PFSK-1 (cell line): ENCODE data around the gene ZDHHC11B.

Experiments
- FOXP2 ChIP-seq: optimal IDR thresholded peaks from 2 replicates; pipeline ENCODE3; 2011; ENCODE audit warnings: borderline replicate concordance, control low read depth, inconsistent platforms; ENCODE audit not compliant: insufficient read depth; ENCODE audit errors: extremely low read length, extremely low read depth
- POLR2AphosphoS5 ChIP-seq: IDR thresholded peaks from 2 replicates; pipeline ENCODE4 v1.6.1; 2012; ENCODE audit warnings: low read depth, mild to moderate bottlenecking, control low read depth, low read length, moderate library complexity
- SIN3A ChIP-seq: IDR thresholded peaks from 2 replicates; pipeline ENCODE4 v1.6.1; 2012; ENCODE audit warnings: mild to moderate bottlenecking, low read length, moderate library complexity, borderline replicate concordance; ENCODE audit not compliant: insufficient read depth
- TAF1 ChIP-seq: IDR thresholded peaks from 2 replicates; pipeline ENCODE4 v1.6.1; 2012; ENCODE audit warnings: low read length, control low read depth, borderline replicate concordance; ENCODE audit not compliant: insufficient read depth
- TF ChIP-seq, protein P1 (sequence below), 2 experiments: IDR thresholded peaks; 2 replicates each; pipeline versions ENCODE4 v1.6.1 to v1.8.0; 2011 to 2012; ENCODE audit warnings: low read depth in 2 of 2, low read length in 2 of 2, control low read depth in 1 of 2, inconsistent platforms in 1 of 2, mild to moderate bottlenecking in 1 of 2, moderate library complexity in 1 of 2; ENCODE audit not compliant: insufficient read depth in 1 of 2

- TF ChIP-seq, protein P1, sequence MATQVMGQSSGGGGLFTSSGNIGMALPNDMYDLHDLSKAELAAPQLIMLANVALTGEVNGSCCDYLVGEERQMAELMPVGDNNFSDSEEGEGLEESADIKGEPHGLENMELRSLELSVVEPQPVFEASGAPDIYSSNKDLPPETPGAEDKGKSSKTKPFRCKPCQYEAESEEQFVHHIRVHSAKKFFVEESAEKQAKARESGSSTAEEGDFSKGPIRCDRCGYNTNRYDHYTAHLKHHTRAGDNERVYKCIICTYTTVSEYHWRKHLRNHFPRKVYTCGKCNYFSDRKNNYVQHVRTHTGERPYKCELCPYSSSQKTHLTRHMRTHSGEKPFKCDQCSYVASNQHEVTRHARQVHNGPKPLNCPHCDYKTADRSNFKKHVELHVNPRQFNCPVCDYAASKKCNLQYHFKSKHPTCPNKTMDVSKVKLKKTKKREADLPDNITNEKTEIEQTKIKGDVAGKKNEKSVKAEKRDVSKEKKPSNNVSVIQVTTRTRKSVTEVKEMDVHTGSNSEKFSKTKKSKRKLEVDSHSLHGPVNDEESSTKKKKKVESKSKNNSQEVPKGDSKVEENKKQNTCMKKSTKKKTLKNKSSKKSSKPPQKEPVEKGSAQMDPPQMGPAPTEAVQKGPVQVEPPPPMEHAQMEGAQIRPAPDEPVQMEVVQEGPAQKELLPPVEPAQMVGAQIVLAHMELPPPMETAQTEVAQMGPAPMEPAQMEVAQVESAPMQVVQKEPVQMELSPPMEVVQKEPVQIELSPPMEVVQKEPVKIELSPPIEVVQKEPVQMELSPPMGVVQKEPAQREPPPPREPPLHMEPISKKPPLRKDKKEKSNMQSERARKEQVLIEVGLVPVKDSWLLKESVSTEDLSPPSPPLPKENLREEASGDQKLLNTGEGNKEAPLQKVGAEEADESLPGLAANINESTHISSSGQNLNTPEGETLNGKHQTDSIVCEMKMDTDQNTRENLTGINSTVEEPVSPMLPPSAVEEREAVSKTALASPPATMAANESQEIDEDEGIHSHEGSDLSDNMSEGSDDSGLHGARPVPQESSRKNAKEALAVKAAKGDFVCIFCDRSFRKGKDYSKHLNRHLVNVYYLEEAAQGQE (IDR thresholded peaks at IDR 0.05; ENCODE audit: insufficient read depth in 1 of 2, low read depth in 2 of 2, low read length in 2 of 2) = no peak
- TF ChIP-seq SIN3A = no peak
- no peak for TF ChIP-seq POLR2AphosphoS5
- no peak for TF ChIP-seq TAF1
- no peak for TF ChIP-seq FOXP2
These were observed 18.4 kb downstream of the ZDHHC11B start for GRCh38 chr5:765948-766631.
